ENCODE results near the gene RILP.
"Not testable (repeated sequence)": the region's sequence is repeated elsewhere in the genome, so short reads cannot be mapped to it uniquely, and the experiment has no call there.

RILP gene

GRCh38 chr17:1673041-1673785, 23.5 kb upstream of the RILP start:
- H3K4me1 ChIP-seq (ENCODE audit: control insufficient read depth in 1 of 2, insufficient read depth in 2 of 2, low read length in 2 of 2), result peaks cover 9 to 10% of the 10 kb centered on the region in 2 donors
- peaks cover 71 to 75% of the 10 kb centered on the region in 2 donors for H3K36me3 ChIP-seq (ENCODE audit: control insufficient read depth in 1 of 2, insufficient read depth in 2 of 2, low read length in 2 of 2)
- H3K27ac ChIP-seq (ENCODE audit: low read length), result no peak overlapping the region
- H3K4me3 ChIP-seq (ENCODE audit: low read depth in 1 of 2, low read length in 2 of 2), result no peak overlapping the region
- no peaks in the 10 kb centered on the region for H3K27me3 ChIP-seq (ENCODE audit: low read depth, low read length)
- no peaks in the 10 kb centered on the region for H3K9me3 ChIP-seq (ENCODE audit: control insufficient read depth in 1 of 2, low read length in 2 of 2)

GRCh38 chr17:1663934-1664333, 14.3 kb upstream of the RILP start:
- peaks cover 58 to 61% of the 10 kb centered on the region in 2 donors for H3K36me3 ChIP-seq (ENCODE audit: control insufficient read depth in 1 of 2, insufficient read depth in 2 of 2, low read length in 2 of 2)
- H3K4me3 ChIP-seq (ENCODE audit: low read depth in 1 of 2, low read length in 2 of 2); H3K27ac ChIP-seq (ENCODE audit: low read length): not testable (repeated sequence)

GRCh38 chr17:1661045-1661444, 11.4 kb upstream of the RILP start:
- H3K36me3 ChIP-seq (ENCODE audit: control insufficient read depth in 1 of 2, insufficient read depth in 2 of 2, low read length in 2 of 2), result peaks cover 70 to 76% of the 10 kb centered on the region in 2 donors
- no peaks in the 10 kb centered on the region for H3K27me3 ChIP-seq (ENCODE audit: low read depth, low read length)
- no peak overlapping the region for H3K4me3 ChIP-seq (ENCODE audit: low read depth in 1 of 2, low read length in 2 of 2)
- H3K27ac ChIP-seq (ENCODE audit: low read length), result no peak overlapping the region
- no peaks in the 10 kb centered on the region for H3K9me3 ChIP-seq (ENCODE audit: control insufficient read depth in 1 of 2, low read length in 2 of 2)
- no peaks in the 10 kb centered on the region for H3K4me1 ChIP-seq (ENCODE audit: control insufficient read depth in 1 of 2, insufficient read depth in 2 of 2, low read length in 2 of 2)

More at GRCh38 chr17:1663934-1664333, 14.3 kb upstream of the RILP start:
- H3K4me1 ChIP-seq (ENCODE audit: control insufficient read depth in 1 of 2, insufficient read depth in 2 of 2, low read length in 2 of 2); H3K27me3 ChIP-seq (ENCODE audit: low read depth, low read length); H3K9me3 ChIP-seq (ENCODE audit: control insufficient read depth in 1 of 2, low read length in 2 of 2): not testable (repeated sequence)

GRCh38 chr17:1658100-1658499, 8.4 kb upstream of the RILP start:
- H3K27me3 ChIP-seq (ENCODE audit: low read depth, low read length), result no peaks in the 10 kb centered on the region

GRCh38 chr17:1653735-1654134, 4.1 kb upstream of the RILP start:
- Histone ChIP-seq H3K27me3 (ENCODE audit: low read depth, low read length) (no peaks in the 10 kb centered on the region), H3K4me1 (ENCODE audit: control insufficient read depth in 1 of 2, insufficient read depth in 2 of 2, low read length in 2 of 2) (peaks cover 5 to 13% of the 10 kb centered on the region in 2 donors), H3K9me3 (ENCODE audit: control insufficient read depth in 1 of 2, low read length in 2 of 2) (no peaks in the 10 kb centered on the region), H3K27ac (ENCODE audit: low read length) (no peak overlapping the region), H3K36me3 (ENCODE audit: control insufficient read depth in 1 of 2, insufficient read depth in 2 of 2, low read length in 2 of 2) (peaks cover 65 to 79% of the 10 kb centered on the region in 2 donors), H3K4me3 (ENCODE audit: low read depth in 1 of 2, low read length in 2 of 2) (no peak overlapping the region)

More at GRCh38 chr17:1658100-1658499, 8.4 kb upstream of the RILP start:
- Histone ChIP-seq H3K4me3 (ENCODE audit: low read depth in 1 of 2, low read length in 2 of 2) (no peak overlapping the region), H3K36me3 (ENCODE audit: control insufficient read depth in 1 of 2, insufficient read depth in 2 of 2, low read length in 2 of 2) (peaks cover 81 to 94% of the 10 kb centered on the region in 2 donors), H3K4me1 (ENCODE audit: control insufficient read depth in 1 of 2, insufficient read depth in 2 of 2, low read length in 2 of 2) (no peaks in the 10 kb centered on the region), H3K9me3 (ENCODE audit: control insufficient read depth in 1 of 2, low read length in 2 of 2) (no peaks in the 10 kb centered on the region), H3K27ac (ENCODE audit: low read length) (no peak overlapping the region)

GRCh38 chr17:1652794-1653193, 3.1 kb upstream of the RILP start:
- peaks cover 56 to 70% of the 10 kb centered on the region in 2 donors for H3K36me3 ChIP-seq (ENCODE audit: control insufficient read depth in 1 of 2, insufficient read depth in 2 of 2, low read length in 2 of 2)
- H3K27ac ChIP-seq (ENCODE audit: low read length); H3K4me3 ChIP-seq (ENCODE audit: low read depth in 1 of 2, low read length in 2 of 2); H3K27me3 ChIP-seq (ENCODE audit: low read depth, low read length); H3K9me3 ChIP-seq (ENCODE audit: control insufficient read depth in 1 of 2, low read length in 2 of 2): not testable (repeated sequence)
- peaks cover 5 to 20% of the 10 kb centered on the region in 2 donors for H3K4me1 ChIP-seq (ENCODE audit: control insufficient read depth in 1 of 2, insufficient read depth in 2 of 2, low read length in 2 of 2)

GRCh38 chr17:1651559-1651844, 1.8 kb upstream of the RILP start:
- H3K36me3 ChIP-seq (ENCODE audit: control insufficient read depth in 1 of 2, insufficient read depth in 2 of 2, low read length in 2 of 2), result peaks cover 49 to 59% of the 10 kb centered on the region in 2 donors
- H3K27me3 ChIP-seq (ENCODE audit: low read depth, low read length), result no peaks in the 10 kb centered on the region
- H3K27ac ChIP-seq (ENCODE audit: low read length), result no peak overlapping the region
- no peak overlapping the region for H3K4me3 ChIP-seq (ENCODE audit: low read depth in 1 of 2, low read length in 2 of 2)
- H3K4me1 ChIP-seq (ENCODE audit: control insufficient read depth in 1 of 2, insufficient read depth in 2 of 2, low read length in 2 of 2), result peaks cover 8 to 28% of the 10 kb centered on the region in 2 donors
- no peaks in the 10 kb centered on the region for H3K9me3 ChIP-seq (ENCODE audit: control insufficient read depth in 1 of 2, low read length in 2 of 2)

GRCh38 chr17:1650731-1651558, 1.3 kb upstream of the RILP start:
- no peaks in the 10 kb centered on the region for H3K27me3 ChIP-seq (ENCODE audit: low read depth, low read length)
- H3K36me3 ChIP-seq (ENCODE audit: control insufficient read depth in 1 of 2, insufficient read depth in 2 of 2, low read length in 2 of 2), result peaks cover 43 to 53% of the 10 kb centered on the region in 2 donors
- no peak overlapping the region for H3K4me3 ChIP-seq (ENCODE audit: low read depth in 1 of 2, low read length in 2 of 2)
- H3K9me3 ChIP-seq (ENCODE audit: control insufficient read depth in 1 of 2, low read length in 2 of 2), result no peaks in the 10 kb centered on the region
- peaks cover 8 to 34% of the 10 kb centered on the region in 2 donors for H3K4me1 ChIP-seq (ENCODE audit: control insufficient read depth in 1 of 2, insufficient read depth in 2 of 2, low read length in 2 of 2)
- peak overlapping the region; percentile 79 for H3K27ac ChIP-seq (ENCODE audit: low read length)

- H3K4me3 ChIP-seq (ENCODE audit: low read depth in 1 of 2, low read length in 2 of 2), result peak overlapping the region; percentile 63 to 76
- H3K27ac ChIP-seq (ENCODE audit: low read length), result peak overlapping the region; percentile 79
- peaks cover 34 to 37% of the 10 kb centered on the region in 2 donors for H3K36me3 ChIP-seq (ENCODE audit: control insufficient read depth in 1 of 2, insufficient read depth in 2 of 2, low read length in 2 of 2)
- H3K9me3 ChIP-seq (ENCODE audit: control insufficient read depth in 1 of 2, low read length in 2 of 2), result no peaks in the 10 kb centered on the region
- peaks cover 9 to 45% of the 10 kb centered on the region in 2 donors for H3K4me1 ChIP-seq (ENCODE audit: control insufficient read depth in 1 of 2, insufficient read depth in 2 of 2, low read length in 2 of 2)
- no peaks in the 10 kb centered on the region for H3K27me3 ChIP-seq (ENCODE audit: low read depth, low read length)
These were observed 463 bp downstream of the RILP start for GRCh38 chr17:1648963-1649843.

GRCh38 chr17:1648173-1648962, 1.3 kb downstream of the RILP start:
- Histone ChIP-seq H3K27ac (ENCODE audit: low read length) (peak overlapping the region; percentile 63), H3K9me3 (ENCODE audit: control insufficient read depth in 1 of 2, low read length in 2 of 2) (no peaks in the 10 kb centered on the region), H3K4me1 (ENCODE audit: control insufficient read depth in 1 of 2, insufficient read depth in 2 of 2, low read length in 2 of 2) (peaks cover 12 to 52% of the 10 kb centered on the region in 2 donors), H3K36me3 (ENCODE audit: control insufficient read depth in 1 of 2, insufficient read depth in 2 of 2, low read length in 2 of 2) (peaks cover 26 to 29% of the 10 kb centered on the region in 2 donors), H3K4me3 (ENCODE audit: low read depth in 1 of 2, low read length in 2 of 2) (peak overlapping the region; percentile 63 to 73), H3K27me3 (ENCODE audit: low read depth, low read length) (no peaks in the 10 kb centered on the region)

All from muscle layer of duodenum (tissue), 2 donors.